ENCODE data around the gene ZNRF2. TPM values are rescaled to one million over a fixed set of nuclear protein-coding genes. Genes with fewer than 3 reads are reported as not detected.

The ZNRF2 gene
- total and polyA plus RNA-seq, 2 donors (not counting 3 experiments of a cell fraction or from before 2014, with no cell fraction given), result 1.4 to 5.9 TPM

- no TSS peak for BruUV-seq (replicated peaks)
- no peaks in the 10 kb centered on the region for H3K9me1 ChIP-seq (replicated peaks; ENCODE audit: control insufficient read depth, extremely low read depth, insufficient read depth, low read length)
- intact Hi-C loops (cut with micrococcal nuclease), result no loop called here
- no peaks in the 10 kb centered on the region for H3K4me1 ChIP-seq (ENCODE audit: control insufficient read depth, extremely low read depth, insufficient read depth, low read length)
- no peaks in the 10 kb centered on the region for H3K79me2 ChIP-seq (ENCODE audit: control insufficient read depth, insufficient read depth, low read length)
- no peak overlapping the region for H3K27ac ChIP-seq (ENCODE audit: insufficient read depth, low read depth, low read length)
- no peak for FAIRE-seq
- no peak for TF ChIP-seq FOS (IDR thresholded peaks at IDR 0.05; ENCODE audit: borderline replicate concordance, insufficient read depth, low read length)
- no peak for TF ChIP-seq EZH2 (IDR thresholded peaks at IDR 0.05; ENCODE audit: borderline replicate concordance, low read depth, low read length, severe bottlenecking)
- TF ChIP-seq POLR2A (IDR thresholded peaks at IDR 0.05; ENCODE audit: low read depth, low read length), result no peak
- no peak for TF ChIP-seq POLR2AphosphoS5 (IDR thresholded peaks at IDR 0.05; ENCODE audit: insufficient read depth, low read depth, low read length)
- TF ChIP-seq MYC (IDR thresholded peaks at IDR 0.05; ENCODE audit: low read depth, low read length), result no peak
- no peak for TF ChIP-seq JUN (IDR thresholded peaks at IDR 0.05; ENCODE audit: borderline replicate concordance, insufficient read depth, insufficient read length, low read depth)
- TF ChIP-seq, protein P1, sequence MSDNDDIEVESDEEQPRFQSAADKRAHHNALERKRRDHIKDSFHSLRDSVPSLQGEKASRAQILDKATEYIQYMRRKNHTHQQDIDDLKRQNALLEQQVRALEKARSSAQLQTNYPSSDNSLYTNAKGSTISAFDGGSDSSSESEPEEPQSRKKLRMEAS (IDR thresholded peaks at IDR 0.05; ENCODE audit: insufficient read depth, insufficient read length), result no peak
- TF ChIP-seq CTCF (IDR thresholded peaks at IDR 0.05; ENCODE audit: extremely low read depth in 1 of 2, insufficient read depth in 1 of 2, low read depth in 1 of 2, low read length in 2 of 2), result no peak
- TF ChIP-seq GATA2 (IDR thresholded peaks at IDR 0.05; ENCODE audit: insufficient read depth, insufficient read length, low read depth, low read length), result no peak
- no peak overlapping the region for H3K9ac ChIP-seq (replicated peaks; ENCODE audit: extremely low read depth, insufficient read depth, low read length)
- H2AFZ ChIP-seq (ENCODE audit: low read depth, low read length), result no peak overlapping the region
- H3K4me2 ChIP-seq (ENCODE audit: insufficient read depth, low read length), result no peak overlapping the region
- CTCF ChIA-PET, result interaction anchor here (1.1 kb wide), 1 partner anchor 129 kb away, joined by 4 read pairs; no protein-coding TSS in a partner anchor
- POLR2A ChIA-PET, result no interaction called here
- H3K36me3 ChIP-seq (ENCODE audit: control insufficient read depth in 2 of 2, extremely low read depth in 1 of 2, insufficient read depth in 2 of 2, low read length in 2 of 2), result no peaks in the 10 kb centered on the region
- no peak for DNase-seq (ENCODE audit: low read depth, low spot score)
- dilution Hi-C loops (cut with MboI; ENCODE audit: extremely low pct_ligation_motif_present, low sequenced_read_pairs), result no loop called here
- no peaks in the 10 kb centered on the region for H3K9me3 ChIP-seq (replicated peaks; ENCODE audit: control insufficient read depth, insufficient read depth, low read length)
- no peaks in the 10 kb centered on the region for H4K20me1 ChIP-seq (replicated peaks; ENCODE audit: control insufficient read depth, extremely low read depth, insufficient read depth, low read length)
- no peak overlapping the region for H3K4me3 ChIP-seq (replicated peaks in 1 of 3; ENCODE audit: insufficient read depth in 1 of 3, low read depth in 1 of 3, low read length in 3 of 3)
- no peaks in the 10 kb centered on the region for H3K27me3 ChIP-seq (ENCODE audit: control insufficient read depth in 2 of 2, insufficient read depth in 2 of 2, low read length in 2 of 2)
Observed at GRCh38 chr7:30405179-30405578, 120.8 kb downstream of the ZNRF2 start.

All from endothelial cell of umbilical vein (primary cell).